Calu3 (cell line): ENCODE results near the gene GRN. TPM values are rescaled to one million over a fixed set of nuclear protein-coding genes. Genes with fewer than 3 reads are reported as not detected.

Experiments used
- BruUV-seq: library from RNA; stranded (reverse); fragments of 400-500 nt; replicated peaks from 2 replicates; lab custom pipeline; 2021; lab: Mats Ljungman, UMichigan
- CTCF ChIA-PET: fragments of 300-600 bp; sonication (Branson Sonifier 250); formaldehyde crosslinking; loops from one replicate; lab custom pipeline; 2022; ENCODE audit warnings: antibody characterized with exemption; lab: Charles Lee
- DNase-seq: peaks from one replicate; pipeline ENCODE4 v3.0.0; 2022
- H3K27ac Mint-ChIP-seq: one replicate; pipeline ENCODE4 v1.8.0; 2022; ENCODE audit warnings: mixed read lengths; ENCODE audit not compliant: unreplicated experiment
- H3K27me3 Mint-ChIP-seq: one replicate; pipeline ENCODE4 v1.8.0; 2022; ENCODE audit warnings: mixed read lengths; ENCODE audit not compliant: unreplicated experiment
- H3K36me3 Mint-ChIP-seq: one replicate; pipeline ENCODE4 v1.8.0; 2022; ENCODE audit warnings: mild to moderate bottlenecking, moderate library complexity, mixed read lengths; ENCODE audit not compliant: insufficient read depth, unreplicated experiment
- H3K4me1 Mint-ChIP-seq: one replicate; pipeline ENCODE4 v1.8.0; 2022; ENCODE audit warnings: mild to moderate bottlenecking, low read depth, mixed read lengths; ENCODE audit not compliant: unreplicated experiment
- H3K4me3 Mint-ChIP-seq: one replicate; pipeline ENCODE4 v1.8.0; 2022; ENCODE audit warnings: mild to moderate bottlenecking, low read depth, moderate library complexity, mixed read lengths; ENCODE audit not compliant: unreplicated experiment
- H3K9me3 Mint-ChIP-seq: one replicate; pipeline ENCODE4 v1.8.0; 2022; ENCODE audit warnings: low read depth, mixed read lengths; ENCODE audit not compliant: unreplicated experiment
- intact Hi-C: fragments of 100-400 bp; cut with micrococcal nuclease; formaldehyde crosslinking; loops from one replicate; pipeline ENCODE4 v1.10.0; 2022; ENCODE audit not compliant: unreplicated experiment
- total RNA-seq: library from RNA; stranded (reverse); gene quantifications from 2 replicates; pipeline ENCODE4 v1.2.3, GENCODE V29; 2022
- TF ChIP-seq, protein P1 (sequence below): fragments of 200-600 bp; IDR thresholded peaks from one replicate; pipeline ENCODE4 v1.8.0; 2022; ENCODE audit warnings: antibody characterized with exemption; ENCODE audit not compliant: unreplicated experiment

GRN gene
- total RNA-seq, 1 experiment from 2014 or later, result 376 TPM

DNA sequence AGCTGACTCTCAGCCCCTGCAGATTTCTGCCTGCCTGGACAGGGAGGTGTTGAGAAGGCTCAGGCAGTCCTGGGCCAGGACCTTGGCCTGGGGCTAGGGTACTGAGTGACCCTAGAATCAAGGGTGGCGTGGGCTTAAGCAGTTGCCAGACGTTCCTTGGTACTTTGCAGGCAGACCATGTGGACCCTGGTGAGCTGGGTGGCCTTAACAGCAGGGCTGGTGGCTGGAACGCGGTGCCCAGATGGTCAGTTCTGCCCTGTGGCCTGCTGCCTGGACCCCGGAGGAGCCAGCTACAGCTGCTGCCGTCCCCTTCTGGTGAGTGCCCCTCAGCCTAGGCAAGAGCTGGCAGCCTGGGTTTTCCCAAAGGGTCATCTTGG, 3.9 kb downstream of the GRN start:
- H3K9me3 Mint-ChIP-seq, result no peaks in the 10 kb centered on the region
- no peak overlapping the region for H3K27ac Mint-ChIP-seq
- intact Hi-C loops, result loop anchor here (5.0 kb wide), 2 partner anchors 127 to 147 kb away; no protein-coding TSS in a partner anchor
- CTCF ChIA-PET, result interaction anchor here (1.8 kb wide), 1 partner anchor 18 kb away, joined by 5 read pairs; no protein-coding TSS in a partner anchor
- H3K4me3 Mint-ChIP-seq, result no peak overlapping the region
- peaks cover 11% of the 10 kb centered on the region for H3K4me1 Mint-ChIP-seq
- H3K36me3 Mint-ChIP-seq, result peaks cover 36% of the 10 kb centered on the region
- no TSS peak for BruUV-seq
- no peaks in the 10 kb centered on the region for H3K27me3 Mint-ChIP-seq
- no peak for DNase-seq
- TF ChIP-seq, protein P1, sequence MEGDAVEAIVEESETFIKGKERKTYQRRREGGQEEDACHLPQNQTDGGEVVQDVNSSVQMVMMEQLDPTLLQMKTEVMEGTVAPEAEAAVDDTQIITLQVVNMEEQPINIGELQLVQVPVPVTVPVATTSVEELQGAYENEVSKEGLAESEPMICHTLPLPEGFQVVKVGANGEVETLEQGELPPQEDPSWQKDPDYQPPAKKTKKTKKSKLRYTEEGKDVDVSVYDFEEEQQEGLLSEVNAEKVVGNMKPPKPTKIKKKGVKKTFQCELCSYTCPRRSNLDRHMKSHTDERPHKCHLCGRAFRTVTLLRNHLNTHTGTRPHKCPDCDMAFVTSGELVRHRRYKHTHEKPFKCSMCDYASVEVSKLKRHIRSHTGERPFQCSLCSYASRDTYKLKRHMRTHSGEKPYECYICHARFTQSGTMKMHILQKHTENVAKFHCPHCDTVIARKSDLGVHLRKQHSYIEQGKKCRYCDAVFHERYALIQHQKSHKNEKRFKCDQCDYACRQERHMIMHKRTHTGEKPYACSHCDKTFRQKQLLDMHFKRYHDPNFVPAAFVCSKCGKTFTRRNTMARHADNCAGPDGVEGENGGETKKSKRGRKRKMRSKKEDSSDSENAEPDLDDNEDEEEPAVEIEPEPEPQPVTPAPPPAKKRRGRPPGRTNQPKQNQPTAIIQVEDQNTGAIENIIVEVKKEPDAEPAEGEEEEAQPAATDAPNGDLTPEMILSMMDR, result no peak

DNA sequence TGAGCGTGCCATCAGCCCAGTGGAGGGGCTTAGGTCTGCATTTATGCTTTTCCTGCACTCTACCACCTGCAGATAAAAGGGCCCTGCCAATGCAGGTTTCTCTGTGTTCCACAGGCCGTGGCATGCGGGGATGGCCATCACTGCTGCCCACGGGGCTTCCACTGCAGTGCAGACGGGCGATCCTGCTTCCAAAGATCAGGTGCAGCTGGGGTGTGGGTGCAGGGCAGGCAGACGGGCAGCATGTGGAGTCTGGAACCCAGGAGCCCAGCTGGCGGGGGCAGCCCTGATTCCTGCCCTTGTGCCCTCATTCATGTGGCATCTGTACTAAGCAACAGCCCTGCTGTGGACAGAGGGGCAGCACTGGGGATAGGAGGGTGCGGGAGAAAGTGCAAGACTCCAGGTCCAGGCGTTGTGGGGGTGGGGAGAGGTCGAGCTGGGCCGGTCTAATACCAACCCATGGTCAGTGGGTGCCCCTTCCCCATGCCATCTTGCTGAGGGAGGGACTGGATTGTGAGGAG, 4.5 kb downstream of the GRN start:
- Mint-ChIP-seq H3K4me1 (peaks cover 11% of the 10 kb centered on the region), H3K9me3 (no peaks in the 10 kb centered on the region), H3K4me3 (no peak overlapping the region), H3K27me3 (no peaks in the 10 kb centered on the region), H3K27ac (no peak overlapping the region), H3K36me3 (peaks cover 30% of the 10 kb centered on the region)
- no TSS peak for BruUV-seq
- intact Hi-C loops, result loop anchor here (5.0 kb wide), 2 partner anchors 127 to 147 kb away; no protein-coding TSS in a partner anchor
- TF ChIP-seq, protein P1, result no peak
- DNase-seq, result no peak
- CTCF ChIA-PET, result interaction anchor here (0.6 to 1.8 kb wide), 2 partner anchors 18 to 478 kb away, joined by 3 to 5 read pairs; no protein-coding TSS in a partner anchor

DNA sequence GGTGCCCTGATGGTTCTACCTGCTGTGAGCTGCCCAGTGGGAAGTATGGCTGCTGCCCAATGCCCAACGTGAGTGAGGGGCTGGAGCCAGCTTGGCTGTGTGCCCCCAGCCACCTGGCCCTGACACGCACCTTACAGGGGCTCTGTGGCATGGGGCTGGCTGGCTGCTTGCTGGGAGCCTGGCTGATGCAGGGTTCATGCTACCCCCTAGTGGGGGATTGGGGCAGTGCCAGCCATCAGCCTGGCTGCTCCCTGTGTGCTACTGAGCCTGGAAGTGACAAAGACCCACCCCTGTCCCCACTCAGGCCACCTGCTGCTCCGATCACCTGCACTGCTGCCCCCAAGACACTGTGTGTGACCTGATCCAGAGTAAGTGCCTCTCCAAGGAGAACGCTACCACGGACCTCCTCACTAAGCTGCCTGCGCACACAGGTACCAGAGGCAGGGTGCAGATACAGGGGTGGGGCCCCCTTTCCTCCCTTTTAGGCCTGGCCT, 5.7 kb downstream of the GRN start:
- no peak overlapping the region for H3K4me3 Mint-ChIP-seq
- CTCF ChIA-PET, result interaction anchor here (0.6 to 2.2 kb wide), 4 partner anchors 10 to 129 kb away, joined by 3 to 5 read pairs (median 4); partner anchors contain the start of gene SLC25A39
- peak; percentile 90 for DNase-seq
- H3K27me3 Mint-ChIP-seq, result peaks cover 9% of the 10 kb centered on the region
- H3K4me1 Mint-ChIP-seq, result peaks cover 8% of the 10 kb centered on the region
- BruUV-seq, result no TSS peak
- H3K36me3 Mint-ChIP-seq, result peaks cover 18% of the 10 kb centered on the region
- no peak overlapping the region for H3K27ac Mint-ChIP-seq
- intact Hi-C loops, result no loop called here
- H3K9me3 Mint-ChIP-seq, result no peaks in the 10 kb centered on the region
- TF ChIP-seq, protein P1, result peak; percentile 97

DNA sequence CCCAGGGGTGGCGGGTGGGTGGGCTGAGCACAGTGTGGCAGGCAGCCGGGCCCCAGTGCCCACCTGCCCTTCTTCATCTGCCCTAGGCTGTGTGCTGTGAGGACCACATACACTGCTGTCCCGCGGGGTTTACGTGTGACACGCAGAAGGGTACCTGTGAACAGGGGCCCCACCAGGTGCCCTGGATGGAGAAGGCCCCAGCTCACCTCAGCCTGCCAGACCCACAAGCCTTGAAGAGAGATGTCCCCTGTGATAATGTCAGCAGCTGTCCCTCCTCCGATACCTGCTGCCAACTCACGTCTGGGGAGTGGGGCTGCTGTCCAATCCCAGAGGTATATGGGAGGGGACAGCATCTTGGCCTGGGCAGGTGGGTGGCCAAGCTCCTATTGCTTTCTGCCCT, 6.4 kb downstream of the GRN start:
- Mint-ChIP-seq H3K27me3 (peaks cover 16% of the 10 kb centered on the region), H3K36me3 (peaks cover 14% of the 10 kb centered on the region), H3K4me1 (peaks cover under 1% of the 10 kb centered on the region), H3K4me3 (no peak overlapping the region), H3K27ac (no peak overlapping the region), H3K9me3 (no peaks in the 10 kb centered on the region)
- DNase-seq, result no peak
- BruUV-seq, result no TSS peak
- TF ChIP-seq, protein P1, result no peak
- intact Hi-C loops, result no loop called here
- CTCF ChIA-PET, result interaction anchor here (0.6 to 2.2 kb wide), 4 partner anchors 8 to 130 kb away, joined by 3 to 4 read pairs (median 3); partner anchors contain the start of gene SLC25A39
